Vagina (tissue), 2 donors: ENCODE results near the gene PDLIM4. TPM values are rescaled to one million over a fixed set of nuclear protein-coding genes. Genes with fewer than 3 reads are reported as not detected.

Experiments
- DNase-seq, 2 donors: peaks; one replicate each; pipeline ENCODE4 v3.0.0-alpha.2; 2017; ENCODE audit errors: extremely low spot score in 2 of 2
- H3K27ac ChIP-seq: fragments of 200-600 bp; sonication (generic); one replicate; pipeline ENCODE4 v1.5.1; 2019
- H3K27me3 ChIP-seq: fragments of 200-600 bp; sonication (generic); one replicate; pipeline ENCODE4 v1.5.1; 2019
- H3K36me3 ChIP-seq, 2 donors: fragments of 200-600 bp; sonication (generic); one replicate each; pipeline ENCODE4 v1.5.1; 2017 to 2019
- H3K4me1 ChIP-seq: fragments of 200-600 bp; sonication (generic); one replicate; pipeline ENCODE4 v1.5.1; 2019
- H3K4me3 ChIP-seq, 2 donors: fragments of 200-600 bp; sonication (generic); 1 replicate in 1 of 2; 2 replicates in 1 of 2; pipeline ENCODE4 v1.5.1; 2016 to 2019
- H3K9me3 ChIP-seq: fragments of 200-600 bp; sonication (generic); one replicate; pipeline ENCODE4 v1.5.1; 2019
- CTCF ChIP-seq, 3 experiments: fragments of 450-650 bp in 2 of 3; fragments of 200-600 bp in 1 of 3; sonication (generic) in 1 of 3; IDR thresholded peaks; one replicate each; pipeline ENCODE4 v1.5.1; 2017 to 2019; ENCODE audit warnings: antibody characterized with exemption in 3 of 3, mild to moderate bottlenecking in 2 of 3, moderate library complexity in 2 of 3
- POLR2A ChIP-seq, 2 donors: fragments of 450-650 bp; IDR thresholded peaks; one replicate each; pipeline ENCODE4 v1.6.1; 2017; ENCODE audit warnings: antibody characterized with exemption in 2 of 2, mild to moderate bottlenecking in 2 of 2, moderate library complexity in 2 of 2
- POLR2AphosphoS5 ChIP-seq, 2 donors: sonication (generic); formaldehyde crosslinking; IDR thresholded peaks; one replicate each; pipeline ENCODE4 v1.9.0; 2017; ENCODE audit warnings: antibody characterized with exemption in 2 of 2, mild to moderate bottlenecking in 2 of 2, low read depth in 1 of 2; ENCODE audit not compliant: insufficient read depth in 1 of 2
- intact Hi-C: fragments of 100-400 bp; cut with DNase I; formaldehyde crosslinking; loops from one replicate; pipeline ENCODE4 v1.15.1; 2023
- total RNA-seq: library from RNA; depleted of rRNA; stranded (reverse); fragments of >200 nt; gene quantifications from one replicate; pipeline ENCODE4 v1.2.3, GENCODE V29; 2016

Gene PDLIM4
- total RNA-seq, 1 donor from 2014 or later = 76.4 TPM

DNA sequence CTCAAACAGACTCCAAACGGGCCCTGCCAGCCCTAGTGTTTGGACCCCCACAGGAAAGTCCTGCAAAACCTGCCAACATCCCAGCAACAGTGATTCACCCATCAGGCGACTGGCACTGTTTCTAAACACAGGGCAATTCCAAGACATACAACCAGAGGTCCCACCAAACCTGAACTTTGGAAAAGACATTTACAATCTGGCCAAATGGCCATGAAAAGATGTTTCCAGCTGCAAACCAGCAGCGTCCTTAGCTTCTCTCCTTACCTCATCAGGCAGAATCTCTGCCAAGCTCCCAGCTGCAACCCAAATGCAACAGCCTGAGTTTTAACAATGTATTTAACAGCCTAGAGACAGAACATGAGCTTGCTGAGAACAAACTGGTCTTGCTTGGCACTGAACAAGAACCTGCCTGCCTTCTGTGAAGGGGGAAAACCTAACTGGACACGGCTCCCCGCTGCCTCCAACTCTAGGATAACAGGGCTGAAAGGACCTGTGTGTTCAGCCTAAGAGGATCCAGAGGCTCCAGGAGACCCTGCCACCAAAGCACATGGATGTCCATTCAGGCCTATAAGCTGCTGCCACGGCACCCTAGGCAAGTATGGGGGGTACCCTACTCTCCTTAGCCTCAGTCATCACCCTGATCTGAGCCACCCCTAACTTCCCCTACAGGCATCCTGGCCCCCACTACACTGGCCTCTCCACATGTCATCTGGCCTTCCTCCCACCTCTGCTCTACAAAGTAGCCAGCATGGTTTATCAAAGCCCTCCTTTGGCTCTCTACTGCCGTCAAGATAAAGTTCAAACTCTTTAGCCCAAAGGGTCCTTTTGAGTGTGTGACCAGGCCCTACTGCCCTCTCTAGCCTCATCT is 35.5 kb upstream of the PDLIM4 start:
- TF ChIP-seq POLR2AphosphoS5 (IDR thresholded peaks at IDR 0.05; ENCODE audit: insufficient read depth in 1 of 2, low read depth in 1 of 2) = peak in 1 of 2 donors; percentile 75
- no peak for TF ChIP-seq POLR2A (IDR thresholded peaks at IDR 0.05)
- no peaks in the 10 kb centered on the region for H3K9me3 ChIP-seq
- H3K27ac ChIP-seq = peak overlapping the region; percentile 85
- H3K27me3 ChIP-seq = no peaks in the 10 kb centered on the region
- H3K4me3 ChIP-seq = no peak overlapping the region
- DNase-seq = no peak
- intact Hi-C loops = loop anchor here (10.0 kb wide), 1 partner anchor 73 kb away; the partner anchor contains the start of gene SLC22A4
- no peaks in the 10 kb centered on the region for H3K36me3 ChIP-seq
- peaks cover 74% of the 10 kb centered on the region for H3K4me1 ChIP-seq

- intact Hi-C loops = loop anchor here (10.0 kb wide), 1 partner anchor 72 kb away; the partner anchor contains the start of gene SLC22A4
- Histone ChIP-seq H3K27ac (peak overlapping the region; percentile 85), H3K4me1 (peaks cover 75% of the 10 kb centered on the region), H3K4me3 (no peak overlapping the region), H3K36me3 (no peaks in the 10 kb centered on the region), H3K27me3 (no peaks in the 10 kb centered on the region), H3K9me3 (no peaks in the 10 kb centered on the region)
- no peak for TF ChIP-seq POLR2A (IDR thresholded peaks at IDR 0.05)
- no peak for TF ChIP-seq POLR2AphosphoS5 (IDR thresholded peaks at IDR 0.05; ENCODE audit: insufficient read depth in 1 of 2, low read depth in 1 of 2)
- no peak for TF ChIP-seq CTCF (IDR thresholded peaks at IDR 0.05)
- no peak for DNase-seq
Observed at GRCh38 chr5:132222649-132223038, 34.9 kb upstream of the PDLIM4 start.

GRCh38 chr5:132223861-132224260 is 33.6 kb upstream of the PDLIM4 start:
- intact Hi-C loops = loop anchor here (10.0 kb wide), 1 partner anchor 71 kb away; the partner anchor contains the start of gene SLC22A4
- Histone ChIP-seq H3K9me3 (no peaks in the 10 kb centered on the region), H3K36me3 (no peaks in the 10 kb centered on the region), H3K27me3 (no peaks in the 10 kb centered on the region), H3K27ac (peak overlapping the region; percentile 98), H3K4me1 (peaks cover 82% of the 10 kb centered on the region), H3K4me3 (no peak overlapping the region)
- DNase-seq = no peak
- no peak for TF ChIP-seq POLR2AphosphoS5 (IDR thresholded peaks at IDR 0.05; ENCODE audit: insufficient read depth in 1 of 2, low read depth in 1 of 2)
- no peak for TF ChIP-seq CTCF (IDR thresholded peaks at IDR 0.05)
- TF ChIP-seq POLR2A (IDR thresholded peaks at IDR 0.05) = no peak

DNA sequence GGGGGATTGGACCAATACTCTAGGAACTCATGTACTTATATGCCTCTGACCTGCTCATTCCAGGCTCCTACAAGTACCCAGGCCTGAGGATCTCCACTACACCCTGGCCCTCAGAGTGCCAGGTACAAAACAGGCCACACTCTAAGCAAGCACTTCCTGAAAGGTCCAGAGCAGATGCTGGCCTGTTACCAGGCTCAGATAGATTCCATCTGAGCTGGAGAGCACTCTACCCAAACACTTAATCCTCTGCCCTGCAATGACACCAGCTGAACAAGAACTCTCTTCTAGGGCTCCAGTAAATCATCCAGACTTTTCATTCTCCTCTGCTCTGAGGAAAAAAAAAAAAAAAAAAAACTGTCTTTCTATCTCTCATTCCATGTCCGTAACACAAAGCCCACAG is 32.8 kb upstream of the PDLIM4 start:
- no peak for TF ChIP-seq CTCF (IDR thresholded peaks at IDR 0.05)
- TF ChIP-seq POLR2A (IDR thresholded peaks at IDR 0.05) = no peak
- no peak for TF ChIP-seq POLR2AphosphoS5 (IDR thresholded peaks at IDR 0.05; ENCODE audit: insufficient read depth in 1 of 2, low read depth in 1 of 2)
- H3K9me3 ChIP-seq = no peaks in the 10 kb centered on the region
- H3K27me3 ChIP-seq = no peaks in the 10 kb centered on the region
- H3K4me1 ChIP-seq = peaks cover 81% of the 10 kb centered on the region
- H3K36me3 ChIP-seq = no peaks in the 10 kb centered on the region
- H3K4me3 ChIP-seq = no peak overlapping the region
- H3K27ac ChIP-seq = peak overlapping the region; percentile 98
- intact Hi-C loops = loop anchor here (10.0 kb wide), 1 partner anchor 70 kb away; the partner anchor contains the start of gene SLC22A4
- DNase-seq = no peak

- intact Hi-C loops = loop anchor here (10.0 kb wide), 1 partner anchor 69 kb away; the partner anchor contains the start of gene SLC22A4
- peak overlapping the region; percentile 6 to 8 for H3K4me3 ChIP-seq
Observed at GRCh38 chr5:132225165-132226032, 32.1 kb upstream of the PDLIM4 start.

More at GRCh38 chr5:132225165-132226032, 32.1 kb upstream of the PDLIM4 start:
- H3K4me1 ChIP-seq = peaks cover 74% of the 10 kb centered on the region
- TF ChIP-seq POLR2AphosphoS5 (IDR thresholded peaks at IDR 0.05; ENCODE audit: insufficient read depth in 1 of 2, low read depth in 1 of 2) (peak in 1 of 2 donors; percentile 66), POLR2A (IDR thresholded peaks at IDR 0.05) (no peak)
- no peaks in the 10 kb centered on the region for H3K36me3 ChIP-seq
- no peaks in the 10 kb centered on the region for H3K27me3 ChIP-seq
- H3K9me3 ChIP-seq = no peaks in the 10 kb centered on the region
- peak overlapping the region; percentile 98 for H3K27ac ChIP-seq
- DNase-seq = peak; percentile 72 to 95
